Measurements from ENCODE around the gene ZDHHC1.

Gene ZDHHC1

GRCh38 chr16:67459861-67460150 lies 43.5 kb upstream of the ZDHHC1 start:
- no peak overlapping the region for H3K23ac ChIP-seq (ENCODE audit: low read depth, low read length, poor library complexity)
- peaks cover 0 to 4% of the 10 kb centered on the region in 2 donors for H3K36me3 ChIP-seq (replicated peaks in 1 of 2; ENCODE audit: control insufficient read depth in 2 of 2, insufficient read depth in 2 of 2, low read length in 2 of 2)
- H3K14ac ChIP-seq (ENCODE audit: low read length) = no peak overlapping the region
- no peak for DNase-seq (ENCODE audit: low spot score)
- H2AFZ ChIP-seq (ENCODE audit: low read length) = no peak overlapping the region
- no peak overlapping the region for H3K4me2 ChIP-seq (ENCODE audit: insufficient read depth, low read length, poor library complexity, severe bottlenecking)
- H2BK15ac ChIP-seq (ENCODE audit: low read length) = no peak overlapping the region
- H3K79me1 ChIP-seq (ENCODE audit: low read depth, low read length) = peaks cover 6% of the 10 kb centered on the region
- H4K8ac ChIP-seq (ENCODE audit: low read depth, low read length) = no peak overlapping the region
- H2BK120ac ChIP-seq (ENCODE audit: low read depth, low read length) = no peak overlapping the region
- no peak overlapping the region for H4K91ac ChIP-seq (ENCODE audit: low read depth, low read length, poor library complexity)
- no peaks in the 10 kb centered on the region for H3K9me3 ChIP-seq (replicated peaks in 1 of 2; ENCODE audit: control insufficient read depth in 2 of 2, insufficient read depth in 1 of 2, low read depth in 1 of 2, low read length in 2 of 2)
- H2AK5ac ChIP-seq (ENCODE audit: low read depth, low read length) = no peak overlapping the region
- WGBS, 2 donors (ENCODE audit: extremely low coverage in 2 of 2, insufficient read length in 2 of 2, insufficient replicate concordance in 1 of 2) = no CpG with 5 or more reads among the region's 3 CpGs
- H3K4me3 ChIP-seq (ENCODE audit: low read length in 2 of 2) = no peak overlapping the region
- no peak overlapping the region for H3K4ac ChIP-seq (ENCODE audit: low read length)
- no peaks in the 10 kb centered on the region for H3K27me3 ChIP-seq (ENCODE audit: control insufficient read depth in 3 of 3, insufficient read depth in 3 of 3, low read depth in 1 of 3, low read length in 3 of 3)
- no peak overlapping the region for H2BK5ac ChIP-seq (ENCODE audit: low read length)
- H2BK12ac ChIP-seq (ENCODE audit: low read length) = no peak overlapping the region
- no peak overlapping the region for H3K27ac ChIP-seq (replicated peaks; ENCODE audit: low read length)
- no peak overlapping the region for H3K9ac ChIP-seq (ENCODE audit: low read depth, low read length, poor library complexity)
- no peak overlapping the region for H3K18ac ChIP-seq (ENCODE audit: low read length)
- no peaks in the 10 kb centered on the region for H3K4me1 ChIP-seq (ENCODE audit: control insufficient read depth in 2 of 2, insufficient read depth in 1 of 2, low read depth in 1 of 2, low read length in 2 of 2)

DNA sequence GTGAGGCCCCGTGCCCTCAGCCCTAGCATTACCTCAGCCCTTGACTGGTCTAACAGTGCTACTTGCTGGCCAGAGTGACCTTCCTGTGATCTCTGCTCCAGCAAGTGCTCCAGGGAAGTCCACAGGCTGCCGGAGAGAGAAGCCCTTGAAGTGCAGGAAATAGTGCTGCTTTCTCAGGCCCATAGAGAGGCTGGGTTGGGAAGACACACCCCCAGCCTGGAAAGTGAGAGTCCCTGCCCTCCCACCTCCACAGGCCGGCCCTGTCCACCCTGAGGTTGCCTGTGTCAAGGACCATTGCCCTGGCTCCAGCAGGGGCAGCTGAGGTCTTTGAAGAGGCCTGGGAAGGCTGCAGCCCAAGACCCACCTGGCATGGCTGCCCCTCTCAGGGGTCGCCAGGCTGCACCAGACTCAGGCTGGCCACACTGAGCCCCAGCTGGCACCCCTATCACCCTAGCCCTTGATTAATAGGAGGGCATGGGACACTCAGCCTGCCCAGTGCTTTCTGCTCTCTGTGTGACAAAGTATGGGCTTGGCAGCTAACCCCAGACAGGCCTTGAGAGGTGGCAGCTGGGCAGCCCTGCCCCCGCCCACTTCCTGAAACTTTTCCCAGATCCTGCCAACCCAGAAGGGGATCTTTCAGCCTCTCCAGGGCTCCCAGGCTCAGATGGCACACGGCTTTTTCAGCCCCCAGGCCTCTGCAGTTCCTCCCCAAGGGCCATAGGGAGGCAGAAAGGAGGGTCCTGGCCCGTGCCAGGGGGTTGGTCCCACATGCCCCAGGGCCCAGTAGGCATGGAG lies 43.0 kb upstream of the ZDHHC1 start:
- Histone ChIP-seq H3K9me3 (replicated peaks in 1 of 2; ENCODE audit: control insufficient read depth in 2 of 2, insufficient read depth in 1 of 2, low read depth in 1 of 2, low read length in 2 of 2) (no peaks in the 10 kb centered on the region), H3K9ac (ENCODE audit: low read depth, low read length, poor library complexity) (peak overlapping the region; percentile 13), H4K8ac (ENCODE audit: low read depth, low read length) (no peak overlapping the region), H3K18ac (ENCODE audit: low read length) (no peak overlapping the region), H3K27ac (replicated peaks; ENCODE audit: low read length) (no peak overlapping the region), H2BK120ac (ENCODE audit: low read depth, low read length) (no peak overlapping the region), H3K4ac (ENCODE audit: low read length) (no peak overlapping the region), H3K79me1 (ENCODE audit: low read depth, low read length) (peaks cover 3% of the 10 kb centered on the region), H3K36me3 (replicated peaks in 1 of 2; ENCODE audit: control insufficient read depth in 2 of 2, insufficient read depth in 2 of 2, low read length in 2 of 2) (peaks cover 0 to 4% of the 10 kb centered on the region in 2 donors), H2AFZ (ENCODE audit: low read length) (no peak overlapping the region), H2BK5ac (ENCODE audit: low read length) (no peak overlapping the region), H3K27me3 (ENCODE audit: control insufficient read depth in 3 of 3, insufficient read depth in 3 of 3, low read depth in 1 of 3, low read length in 3 of 3) (no peaks in the 10 kb centered on the region), H3K4me2 (ENCODE audit: insufficient read depth, low read length, poor library complexity, severe bottlenecking) (no peak overlapping the region), H3K23ac (ENCODE audit: low read depth, low read length, poor library complexity) (peak overlapping the region; percentile 10), H2BK15ac (ENCODE audit: low read length) (no peak overlapping the region), H4K91ac (ENCODE audit: low read depth, low read length, poor library complexity) (no peak overlapping the region), H3K4me3 (ENCODE audit: low read length in 2 of 2) (no peak overlapping the region), H2BK12ac (ENCODE audit: low read length) (no peak overlapping the region), H2AK5ac (ENCODE audit: low read depth, low read length) (no peak overlapping the region), H3K4me1 (ENCODE audit: control insufficient read depth in 2 of 2, insufficient read depth in 1 of 2, low read depth in 1 of 2, low read length in 2 of 2) (peaks cover 0 to under 1% of the 10 kb centered on the region in 2 donors), H3K14ac (ENCODE audit: low read length) (no peak overlapping the region)
- no peak for DNase-seq (ENCODE audit: low spot score)
- no CpG with 5 or more reads among the region's 7 CpGs for WGBS, 2 donors (ENCODE audit: extremely low coverage in 2 of 2, insufficient read length in 2 of 2, insufficient replicate concordance in 1 of 2)

GRCh38 chr16:67458121-67458641 lies 41.9 kb upstream of the ZDHHC1 start:
- no peak overlapping the region for H2AFZ ChIP-seq (ENCODE audit: low read length)
- no CpG with 5 or more reads among the region's 6 CpGs for WGBS, 2 donors (ENCODE audit: extremely low coverage in 2 of 2, insufficient read length in 2 of 2, insufficient replicate concordance in 1 of 2)
- no peaks in the 10 kb centered on the region for H3K9me3 ChIP-seq (replicated peaks in 1 of 2; ENCODE audit: control insufficient read depth in 2 of 2, insufficient read depth in 1 of 2, low read depth in 1 of 2, low read length in 2 of 2)
- peaks cover 3 to 7% of the 10 kb centered on the region in 2 donors for H3K4me1 ChIP-seq (ENCODE audit: control insufficient read depth in 2 of 2, insufficient read depth in 1 of 2, low read depth in 1 of 2, low read length in 2 of 2)
- H3K18ac ChIP-seq (ENCODE audit: low read length) = no peak overlapping the region
- no peak overlapping the region for H2BK120ac ChIP-seq (ENCODE audit: low read depth, low read length)
- no peak overlapping the region for H3K27ac ChIP-seq (replicated peaks; ENCODE audit: low read length)
- H3K4me3 ChIP-seq (ENCODE audit: low read length in 2 of 2) = no peak overlapping the region
- no peak overlapping the region for H2BK12ac ChIP-seq (ENCODE audit: low read length)
- H3K14ac ChIP-seq (ENCODE audit: low read length) = no peak overlapping the region
- H3K9ac ChIP-seq (ENCODE audit: low read depth, low read length, poor library complexity) = no peak overlapping the region
- no peak overlapping the region for H3K4ac ChIP-seq (ENCODE audit: low read length)
- H2BK15ac ChIP-seq (ENCODE audit: low read length) = no peak overlapping the region
- peaks cover 3% of the 10 kb centered on the region for H3K79me1 ChIP-seq (ENCODE audit: low read depth, low read length)
- H2BK5ac ChIP-seq (ENCODE audit: low read length) = peak overlapping the region; percentile 27
- no peaks in the 10 kb centered on the region for H3K27me3 ChIP-seq (ENCODE audit: control insufficient read depth in 3 of 3, insufficient read depth in 3 of 3, low read depth in 1 of 3, low read length in 3 of 3)
- H2AK5ac ChIP-seq (ENCODE audit: low read depth, low read length) = peak overlapping the region; percentile 53
- peaks cover 0 to 7% of the 10 kb centered on the region in 2 donors for H3K36me3 ChIP-seq (replicated peaks in 1 of 2; ENCODE audit: control insufficient read depth in 2 of 2, insufficient read depth in 2 of 2, low read length in 2 of 2)
- no peak overlapping the region for H4K91ac ChIP-seq (ENCODE audit: low read depth, low read length, poor library complexity)
- no peak for DNase-seq (ENCODE audit: low spot score)
- H3K4me2 ChIP-seq (ENCODE audit: insufficient read depth, low read length, poor library complexity, severe bottlenecking) = no peak overlapping the region
- no peak overlapping the region for H4K8ac ChIP-seq (ENCODE audit: low read depth, low read length)
- H3K23ac ChIP-seq (ENCODE audit: low read depth, low read length, poor library complexity) = no peak overlapping the region

GRCh38 chr16:67457611-67458010 lies 41.3 kb upstream of the ZDHHC1 start:
- Histone ChIP-seq H3K4me1 (ENCODE audit: control insufficient read depth in 2 of 2, insufficient read depth in 1 of 2, low read depth in 1 of 2, low read length in 2 of 2) (peaks cover 3 to 7% of the 10 kb centered on the region in 2 donors), H3K18ac (ENCODE audit: low read length) (no peak overlapping the region), H2AFZ (ENCODE audit: low read length) (no peak overlapping the region), H3K4me3 (ENCODE audit: low read length in 2 of 2) (no peak overlapping the region), H3K14ac (ENCODE audit: low read length) (peak overlapping the region; percentile 47), H3K27ac (replicated peaks; ENCODE audit: low read length) (no peak overlapping the region), H2AK5ac (ENCODE audit: low read depth, low read length) (peak overlapping the region; percentile 50), H3K36me3 (replicated peaks in 1 of 2; ENCODE audit: control insufficient read depth in 2 of 2, insufficient read depth in 2 of 2, low read length in 2 of 2) (peaks cover 0 to 13% of the 10 kb centered on the region in 2 donors), H3K9me3 (replicated peaks in 1 of 2; ENCODE audit: control insufficient read depth in 2 of 2, insufficient read depth in 1 of 2, low read depth in 1 of 2, low read length in 2 of 2) (no peaks in the 10 kb centered on the region), H2BK15ac (ENCODE audit: low read length) (no peak overlapping the region), H3K79me1 (ENCODE audit: low read depth, low read length) (peaks cover 3% of the 10 kb centered on the region), H3K4me2 (ENCODE audit: insufficient read depth, low read length, poor library complexity, severe bottlenecking) (no peak overlapping the region), H3K4ac (ENCODE audit: low read length) (no peak overlapping the region), H3K9ac (ENCODE audit: low read depth, low read length, poor library complexity) (no peak overlapping the region), H3K27me3 (ENCODE audit: control insufficient read depth in 3 of 3, insufficient read depth in 3 of 3, low read depth in 1 of 3, low read length in 3 of 3) (no peaks in the 10 kb centered on the region), H4K91ac (ENCODE audit: low read depth, low read length, poor library complexity) (peak overlapping the region; percentile 54), H2BK120ac (ENCODE audit: low read depth, low read length) (no peak overlapping the region), H4K8ac (ENCODE audit: low read depth, low read length) (no peak overlapping the region), H3K23ac (ENCODE audit: low read depth, low read length, poor library complexity) (no peak overlapping the region), H2BK12ac (ENCODE audit: low read length) (peak overlapping the region; percentile 67), H2BK5ac (ENCODE audit: low read length) (peak overlapping the region; percentile 27)
- no CpG with 5 or more reads among the region's 7 CpGs for WGBS, 2 donors (ENCODE audit: extremely low coverage in 2 of 2, insufficient read length in 2 of 2, insufficient replicate concordance in 1 of 2)
- DNase-seq (ENCODE audit: low spot score) = no peak

Measured in neuronal stem cell (in vitro differentiated cells).